K562 (cell line): ENCODE results near the gene ID1. TPM values are rescaled to one million over a fixed set of nuclear protein-coding genes. Genes with fewer than 3 reads are reported as not detected.

ENCODE experiments used
- ARID2 ChIP-seq: fragments of 450-650 bp; IDR thresholded peaks from 2 replicates; pipeline ENCODE4 v1.6.1; 2017; ENCODE audit warnings: antibody characterized with exemption, mild to moderate bottlenecking
- BCOR ChIP-seq: fragments of 450-650 bp; IDR thresholded peaks from 2 replicates; pipeline ENCODE4 v1.6.1; 2016
- CREB1 ChIP-seq, 2 experiments: sonication (generic) in 1 of 2; formaldehyde crosslinking in 1 of 2; IDR thresholded peaks; 2 replicates each; pipeline versions ENCODE4 v1.6.1 to v1.8.0; 2012 to 2022; ENCODE audit warnings: inconsistent platforms in 1 of 2, mild to moderate bottlenecking in 1 of 2, missing genetic modification reagents in 1 of 2, moderate library complexity in 1 of 2
- DNMT1 ChIP-seq: fragments of 450-650 bp; IDR thresholded peaks from 2 replicates; pipeline ENCODE4 v1.6.1; 2016; ENCODE audit warnings: antibody characterized with exemption, mild to moderate bottlenecking
- HDAC2 ChIP-seq: fragments of 450-650 bp; IDR thresholded peaks from 2 replicates; pipeline ENCODE4 v1.6.1; 2016; ENCODE audit warnings: mild to moderate bottlenecking
- HIVEP1 ChIP-seq: fragments of 250-450 bp; sonication (Bioruptor Pico); IDR thresholded peaks from 2 replicates; pipeline ENCODE4 v1.4.0; 2020; ENCODE audit warnings: mild to moderate bottlenecking
- KDM5B ChIP-seq: fragments of 200-600 bp; sonication (generic); IDR thresholded peaks from 2 replicates; pipeline ENCODE4 v1.6.1; 2012; ENCODE audit warnings: low read depth, mild to moderate bottlenecking, moderate library complexity, low read length, control low read depth, inconsistent platforms; ENCODE audit not compliant: insufficient replicate concordance
- MAFF ChIP-seq: IDR thresholded peaks from 2 replicates; pipeline ENCODE4 v1.6.1; 2012; ENCODE audit warnings: low read length, improper control_type of control experiment
- MBD2 ChIP-seq: sonication (generic); IDR thresholded peaks from 2 replicates; pipeline ENCODE4 v1.6.1; 2016; ENCODE audit warnings: low read depth, borderline replicate concordance
- NFXL1 ChIP-seq: fragments of 450-650 bp; formaldehyde crosslinking; IDR thresholded peaks from 2 replicates; pipeline ENCODE4 v1.4.0; 2021; ENCODE audit warnings: mild to moderate bottlenecking
- NR4A1 ChIP-seq, 2 experiments: fragments of 250-450 bp in 1 of 2; fragments of 450-650 bp in 1 of 2; sonication (Bioruptor Pico) in 1 of 2; IDR thresholded peaks; 2 replicates each; pipeline versions ENCODE4 v1.4.0 to v1.6.1; 2016 to 2020; ENCODE audit warnings: mild to moderate bottlenecking in 2 of 2, missing compliant biosample characterization in 1 of 2, missing genetic modification characterization in 1 of 2, moderate library complexity in 1 of 2
- PCBP1 ChIP-seq: fragments of 200-400 bp; formaldehyde crosslinking; IDR thresholded peaks from 2 replicates; pipeline ENCODE4 v1.6.1; 2018; ENCODE audit warnings: mild to moderate bottlenecking, low read depth, low read length; ENCODE audit not compliant: poor library complexity, severe bottlenecking
- POLR2B ChIP-seq: fragments of 450-650 bp; IDR thresholded peaks from 2 replicates; pipeline ENCODE4 v1.6.1; 2018; ENCODE audit warnings: low read depth; ENCODE audit not compliant: partially characterized antibody
- PRMT5 ChIP-seq: sonication (generic); formaldehyde crosslinking; IDR thresholded peaks from 2 replicates; pipeline ENCODE4 v1.5.0; 2020; ENCODE audit warnings: missing genetic modification reagents
- SMARCC2 ChIP-seq: fragments of 450-650 bp; IDR thresholded peaks from 2 replicates; pipeline ENCODE4 v1.6.1; 2017; ENCODE audit warnings: antibody characterized with exemption, moderate library complexity, mild to moderate bottlenecking, low read depth
- TEAD1 ChIP-seq, 2 experiments: fragments of 450-650 bp in 1 of 2; sonication (generic) in 1 of 2; formaldehyde crosslinking; IDR thresholded peaks; 2 replicates each; pipeline versions ENCODE4 v1.4.0 to v1.8.0; 2020 to 2022; ENCODE audit warnings: mild to moderate bottlenecking in 2 of 2, missing genetic modification reagents in 1 of 2
- ZKSCAN3 ChIP-seq: fragments of 250-450 bp; sonication (Bioruptor Pico); IDR thresholded peaks from 2 replicates; pipeline ENCODE4 v1.4.0; 2020
- ZNF23 ChIP-seq: fragments of 250-450 bp; sonication (Bioruptor Pico); IDR thresholded peaks from 2 replicates; pipeline ENCODE4 v1.4.0; 2020; ENCODE audit warnings: mild to moderate bottlenecking
- ZNF3 ChIP-seq: fragments of 250-450 bp; sonication (Bioruptor Pico); IDR thresholded peaks from 2 replicates; pipeline ENCODE4 v1.5.0; 2021; ENCODE audit warnings: mild to moderate bottlenecking, moderate library complexity
- ZNF644 ChIP-seq: fragments of 200-800 bp; sonication (Bioruptor generic); IDR thresholded peaks from 2 replicates; pipeline ENCODE4 v1.6.1; 2016; ENCODE audit warnings: low read depth, missing genetic modification characterization, missing compliant biosample characterization
- ZNF707 ChIP-seq: fragments of 250-450 bp; sonication (Bioruptor Pico); conservative IDR thresholded peaks from 2 replicates; pipeline ENCODE4 v1.8.0; 2022; ENCODE audit warnings: inconsistent platforms, mild to moderate bottlenecking, moderate library complexity
- ZNF785 ChIP-seq: fragments of 250-450 bp; sonication (Bioruptor Pico); IDR thresholded peaks from 2 replicates; pipeline ENCODE4 v1.4.0; 2020; ENCODE audit warnings: mild to moderate bottlenecking
- polyA plus RNA-seq, 8 experiments: library from polyadenylated mRNA; depleted of rRNA in 4 of 8; stranded (reverse) in 5 of 8; unstranded in 3 of 8; fragments of >200 nt; fragmentation: Nextera tagmentation in 2 of 8; fragmentation: Illumina TruSeq in 1 of 8; extraction: Ambion mirVana in 2 of 8; extraction: Trizol in 1 of 8; gene quantifications; 2 replicates each; pipeline versions ENCODE4 v1.2.1 to v1.2.3, GENCODE V29; 2011 to 2014; ENCODE audit warnings: inconsistent platforms in 1 of 8, missing spikeins in 1 of 8
- total RNA-seq, 7 experiments: library from RNA; depleted of rRNA in 6 of 7; stranded (reverse); fragments of >200 nt in 6 of 7; fragmentation: Illumina TruSeq in 2 of 7; extraction: Trizol in 2 of 7; gene quantifications; 2 replicates each; pipeline versions ENCODE4 v1.2.1 to v1.2.3, GENCODE V29; 2011 to 2021; ENCODE audit warnings: low replicate concordance in 1 of 7
- TF ChIP-seq, protein P1 (sequence below): fragments of 250-450 bp; sonication (Bioruptor Pico); IDR thresholded peaks from 2 replicates; pipeline ENCODE4 v1.5.0; 2021
- TF ChIP-seq, protein P2 (sequence below): fragments of 450-650 bp; formaldehyde crosslinking; IDR thresholded peaks from 2 replicates; pipeline ENCODE4 v1.4.0; 2020; ENCODE audit warnings: mild to moderate bottlenecking, moderate library complexity
- TF ChIP-seq, protein P3 (sequence below): fragments of 250-450 bp; sonication (Bioruptor Pico); IDR thresholded peaks from 2 replicates; pipeline ENCODE4 v1.8.0; 2021; ENCODE audit warnings: mild to moderate bottlenecking, moderate library complexity

The ID1 gene
- total and polyA plus RNA-seq, 9 of the 15 experiments (the other 6 are each of a cell fraction or from before 2014, with no cell fraction given) = 1.4 to 358 (median 65.0) TPM

DNA sequence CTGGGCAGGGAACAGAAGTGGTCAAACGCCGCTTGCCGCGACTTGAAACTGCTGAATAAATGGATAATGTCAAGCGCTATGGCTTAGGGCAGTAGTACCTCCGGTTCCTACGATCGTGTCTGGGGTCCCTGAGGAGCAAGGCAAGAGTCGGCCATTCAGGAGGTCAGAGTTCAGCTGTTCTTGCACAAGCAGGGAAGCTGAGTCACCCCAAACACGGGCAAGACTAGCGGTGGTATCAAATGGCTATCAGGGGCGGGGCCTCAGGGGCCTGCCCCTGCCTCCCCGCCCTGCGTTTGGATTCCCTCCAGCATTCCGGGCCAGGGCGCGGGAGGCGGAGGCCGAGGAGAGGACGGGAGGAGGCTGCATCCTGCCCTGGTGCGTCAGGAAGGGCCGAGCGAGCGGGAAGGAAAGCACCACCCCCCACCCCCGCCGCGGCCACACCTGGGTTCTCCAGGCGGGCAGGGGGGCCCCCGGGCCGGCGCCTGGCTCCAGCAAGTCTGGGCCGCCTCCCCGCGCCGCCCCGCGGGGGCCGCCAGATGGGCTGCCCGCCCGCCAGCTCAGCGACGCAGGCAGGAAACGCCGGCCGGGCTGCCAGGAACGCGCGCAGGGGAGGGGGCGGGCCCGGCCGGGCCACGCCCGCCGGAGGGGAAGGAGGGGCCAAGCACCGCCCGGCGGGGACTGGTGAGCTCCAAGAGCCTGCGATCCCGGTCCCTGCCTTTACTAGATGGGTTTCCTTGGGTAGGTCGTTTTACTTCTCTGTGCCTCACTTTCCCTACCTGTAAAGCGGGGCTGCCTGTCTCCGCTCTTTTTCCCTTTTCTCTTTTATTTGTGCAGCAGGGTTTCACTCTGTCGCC, 32.2 kb upstream of the ID1 start (continued):
- TF ChIP-seq SMARCC2 (peak; percentile 72; the same call in 1 of the 2 replicates), HIVEP1 (CRISPR knock-in tag) (0 out of 2 replicates have a peak, but pooled peaks have one; percentile 70), ZNF644 (peak; percentile 68), NR4A1 (CRISPR knock-in tag; IDR thresholded peaks at IDR 0.05) (peak; percentile 68; the same call in 1 of the 2 replicates), NR4A1 (tag; IDR thresholded peaks at IDR 0.05) (peak; percentile 97), ZNF785 (CRISPR knock-in tag) (no peak), CREB1 (IDR thresholded peaks at IDR 0.05) (no peak; the same call in 1 of the 2 replicates), CREB1 (CRISPR knock-in tag; IDR thresholded peaks at IDR 0.05) (peak; percentile 41), MBD2 (peak; percentile 54; the same call in 1 of the 2 replicates), ZKSCAN3 (CRISPR knock-in tag) (no peak), ZNF3 (CRISPR knock-in tag) (no peak), ARID2 (no peak), PCBP1 (peak; percentile 84), KDM5B (peak; percentile 58), ZNF23 (CRISPR knock-in tag) (no peak), DNMT1 (0 out of 2 replicates have a peak, but pooled peaks have one; percentile 28), ZNF707 (0 out of 2 replicates have a peak, but pooled peaks have one; percentile 11), BCOR (no peak), HDAC2 (peak; percentile 62), NFXL1 (CRISPR knock-in tag) (no peak), POLR2B (peak; percentile 84), PRMT5 (CRISPR knock-in tag) (no peak), MAFF (peak; percentile 84), TEAD1 (CRISPR knock-in tag; IDR thresholded peaks at IDR 0.05) (peak; percentile 92 to 98)
- TF ChIP-seq, protein P1, sequence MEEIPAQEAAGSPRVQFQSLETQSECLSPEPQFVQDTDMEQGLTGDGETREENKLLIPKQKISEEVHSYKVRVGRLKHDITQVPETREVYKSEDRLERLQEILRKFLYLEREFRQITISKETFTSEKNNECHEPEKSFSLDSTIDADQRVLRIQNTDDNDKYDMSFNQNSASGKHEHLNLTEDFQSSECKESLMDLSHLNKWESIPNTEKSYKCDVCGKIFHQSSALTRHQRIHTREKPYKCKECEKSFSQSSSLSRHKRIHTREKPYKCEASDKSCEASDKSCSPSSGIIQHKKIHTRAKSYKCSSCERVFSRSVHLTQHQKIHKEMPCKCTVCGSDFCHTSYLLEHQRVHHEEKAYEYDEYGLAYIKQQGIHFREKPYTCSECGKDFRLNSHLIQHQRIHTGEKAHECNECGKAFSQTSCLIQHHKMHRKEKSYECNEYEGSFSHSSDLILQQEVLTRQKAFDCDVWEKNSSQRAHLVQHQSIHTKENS (CRISPR knock-in tag) = no peak
- TF ChIP-seq, protein P2, sequence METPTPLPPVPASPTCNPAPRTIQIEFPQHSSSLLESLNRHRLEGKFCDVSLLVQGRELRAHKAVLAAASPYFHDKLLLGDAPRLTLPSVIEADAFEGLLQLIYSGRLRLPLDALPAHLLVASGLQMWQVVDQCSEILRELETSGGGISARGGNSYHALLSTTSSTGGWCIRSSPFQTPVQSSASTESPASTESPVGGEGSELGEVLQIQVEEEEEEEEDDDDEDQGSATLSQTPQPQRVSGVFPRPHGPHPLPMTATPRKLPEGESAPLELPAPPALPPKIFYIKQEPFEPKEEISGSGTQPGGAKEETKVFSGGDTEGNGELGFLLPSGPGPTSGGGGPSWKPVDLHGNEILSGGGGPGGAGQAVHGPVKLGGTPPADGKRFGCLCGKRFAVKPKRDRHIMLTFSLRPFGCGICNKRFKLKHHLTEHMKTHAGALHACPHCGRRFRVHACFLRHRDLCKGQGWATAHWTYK (CRISPR knock-in tag) = peak; percentile 95
- TF ChIP-seq, protein P3, sequence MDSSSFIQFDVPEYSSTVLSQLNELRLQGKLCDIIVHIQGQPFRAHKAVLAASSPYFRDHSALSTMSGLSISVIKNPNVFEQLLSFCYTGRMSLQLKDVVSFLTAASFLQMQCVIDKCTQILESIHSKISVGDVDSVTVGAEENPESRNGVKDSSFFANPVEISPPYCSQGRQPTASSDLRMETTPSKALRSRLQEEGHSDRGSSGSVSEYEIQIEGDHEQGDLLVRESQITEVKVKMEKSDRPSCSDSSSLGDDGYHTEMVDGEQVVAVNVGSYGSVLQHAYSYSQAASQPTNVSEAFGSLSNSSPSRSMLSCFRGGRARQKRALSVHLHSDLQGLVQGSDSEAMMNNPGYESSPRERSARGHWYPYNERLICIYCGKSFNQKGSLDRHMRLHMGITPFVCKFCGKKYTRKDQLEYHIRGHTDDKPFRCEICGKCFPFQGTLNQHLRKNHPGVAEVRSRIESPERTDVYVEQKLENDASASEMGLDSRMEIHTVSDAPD (CRISPR knock-in tag) = no peak
